Measurements from ENCODE around the gene KIRREL3. TPM values are rescaled to one million over a fixed set of nuclear protein-coding genes. Genes with fewer than 3 reads are reported as not detected.

The KIRREL3 gene
- total and polyA plus RNA-seq, 2 of the 8 experiments (the other 6 are each of a cell fraction or from before 2014, with no cell fraction given): 0.29 to 0.32 TPM

DNA sequence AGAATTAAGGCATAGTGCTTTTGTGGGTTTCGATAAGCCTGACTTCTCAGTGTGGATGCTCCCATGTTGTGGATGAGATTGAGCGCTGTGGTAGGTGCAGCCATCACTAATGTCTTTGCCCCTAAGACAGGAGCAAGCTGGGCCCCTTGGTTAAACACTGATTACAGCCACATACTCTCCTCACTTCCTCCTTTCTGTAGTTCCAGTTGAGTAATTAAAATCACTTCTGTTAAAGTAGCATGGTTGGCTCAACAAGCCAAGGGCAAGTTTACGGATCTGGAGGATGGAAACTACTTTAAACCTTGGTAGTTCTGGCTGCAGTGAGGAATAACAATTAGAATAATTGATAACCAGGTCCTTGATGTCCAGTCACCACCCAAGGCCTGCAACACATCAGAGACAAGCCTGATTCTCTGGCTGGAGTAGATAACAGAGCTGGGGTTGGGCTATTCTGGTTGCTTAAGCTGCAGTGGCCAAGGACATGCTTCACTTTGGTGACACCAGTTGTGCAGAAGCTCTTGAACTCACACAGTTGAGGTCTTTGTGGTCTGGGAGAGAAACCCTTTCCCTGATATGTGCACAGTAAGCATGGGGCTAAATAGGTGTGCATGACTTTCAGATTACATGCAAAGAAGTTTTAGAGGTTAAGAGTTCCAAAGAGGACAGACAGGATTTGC lies 81.3 kb downstream of the KIRREL3 start:
- DNase-seq (ENCODE audit: low read depth in 1 of 2, low spot score in 2 of 2) (no peak), FAIRE-seq (no peak)
- H3K56ac ChIP-seq (replicated peaks; ENCODE audit: insufficient read length, low read depth, low read length): no peak overlapping the region
- no peaks in the 10 kb centered on the region for H3K79me2 ChIP-seq (ENCODE audit: control insufficient read depth in 1 of 2, insufficient read depth in 2 of 2, low read length in 2 of 2)
- no peak overlapping the region for H3K23ac ChIP-seq (ENCODE audit: insufficient read length)
- no peak overlapping the region for H3K4me2 ChIP-seq (ENCODE audit: insufficient read depth in 1 of 2, low read depth in 2 of 2, low read length in 2 of 2)
- H4K20me1 ChIP-seq (replicated peaks in 1 of 2; ENCODE audit: control insufficient read depth in 1 of 2, insufficient read depth in 2 of 2, low read length in 2 of 2): no peaks in the 10 kb centered on the region
- peaks cover 0 to 4% (median 0%) of the 10 kb centered on the region in 4 experiments; a peak in 1 of 7 replicates for H3K4me1 ChIP-seq (replicated peaks in 1 of 4; ENCODE audit: control insufficient read depth in 3 of 4, insufficient read depth in 4 of 4, low read length in 3 of 4)
- no peak overlapping the region for H3K27ac ChIP-seq (ENCODE audit: low read depth, low read length)
- H4K8ac ChIP-seq (ENCODE audit: extremely low read depth, insufficient read depth, low read length): no peak overlapping the region
- no peak overlapping the region for H2BK12ac ChIP-seq (ENCODE audit: low read depth, low read length)
- H3K9me3 ChIP-seq (ENCODE audit: insufficient read depth in 2 of 2, low read depth in 1 of 2, low read length in 1 of 2): no peaks in the 10 kb centered on the region
- H3K4me3 ChIP-seq (ENCODE audit: extremely low read depth in 1 of 4, insufficient read depth in 2 of 4, low read depth in 3 of 4, low read length in 4 of 4): no peak overlapping the region
- no peak overlapping the region for H2AK5ac ChIP-seq (ENCODE audit: low read depth, low read length)
- WGBS, 2 experiments (ENCODE audit: extremely low coverage in 1 of 2, insufficient coverage in 1 of 2, insufficient read length in 1 of 2, insufficient replicate concordance in 2 of 2, low coverage in 1 of 2, low lambda C conversion rate in 2 of 2, missing lambda C conversion rate in 1 of 2): 98% methylated on average over 3 of the region's 3 CpGs; no CpG with 5 or more reads in 1 of the 2 experiments
- H3K36me3 ChIP-seq (ENCODE audit: control insufficient read depth in 2 of 4, insufficient read depth in 4 of 4, low read length in 3 of 4): no peaks in the 10 kb centered on the region
- ChIA-PET CTCF (ENCODE audit: partially characterized antibody) (no interaction called here), POLR2A (ENCODE audit: partially characterized antibody) (no interaction called here)
- H2BK15ac ChIP-seq (ENCODE audit: low read length): no peak overlapping the region
- no peaks in the 10 kb centered on the region for H3K27me3 ChIP-seq (replicated peaks in 1 of 4; ENCODE audit: control insufficient read depth in 3 of 4, extremely low read depth in 1 of 4, insufficient read depth in 3 of 4, low read length in 3 of 4)
- no peaks in the 10 kb centered on the region for H3K79me1 ChIP-seq (ENCODE audit: low read depth, low read length)
- H2AFZ ChIP-seq (ENCODE audit: low read length): no peak overlapping the region
- no peak overlapping the region for H3K9ac ChIP-seq (replicated peaks in 1 of 4; ENCODE audit: extremely low read depth in 1 of 4, low read depth in 3 of 4, low read length in 3 of 4)
- no peak overlapping the region for H2BK20ac ChIP-seq (ENCODE audit: low read length)
- no peak overlapping the region for H3K4ac ChIP-seq (replicated peaks; ENCODE audit: insufficient read length, low read depth, low read length)
- no peak overlapping the region for H2BK5ac ChIP-seq (ENCODE audit: low read depth, low read length)
- H2BK120ac ChIP-seq (replicated peaks; ENCODE audit: low read depth, low read length): no peak overlapping the region
- H3K18ac ChIP-seq (ENCODE audit: extremely low read depth, low read length): no peak overlapping the region
- no peak overlapping the region for H3K14ac ChIP-seq (ENCODE audit: insufficient read length)
- H4K91ac ChIP-seq (replicated peaks; ENCODE audit: insufficient read length, low read length): no peak overlapping the region
- H4K5ac ChIP-seq (ENCODE audit: insufficient read length, low read depth, low read length): no peak overlapping the region
- H3K23me2 ChIP-seq (ENCODE audit: low read depth, low read length): no peaks in the 10 kb centered on the region
- TF ChIP-seq TAF1 (IDR thresholded peaks at IDR 0.05; ENCODE audit: low read depth, low read length) (no peak), BCL11A (IDR thresholded peaks at IDR 0.05; ENCODE audit: low read depth in 2 of 2, low read length in 2 of 2) (no peak), SIRT6 (IDR thresholded peaks at IDR 0.05; ENCODE audit: low read length) (no peak), POLR2AphosphoS5 (IDR thresholded peaks at IDR 0.05; ENCODE audit: low read depth, low read length) (no peak), EZH2 (IDR thresholded peaks at IDR 0.05; ENCODE audit: low read depth, low read length, severe bottlenecking) (no peak), TCF12 (IDR thresholded peaks at IDR 0.05; ENCODE audit: low read depth, low read length) (no peak), SIX5 (IDR thresholded peaks at IDR 0.05; ENCODE audit: low read depth, low read length) (no peak), CTBP2 (IDR thresholded peaks at IDR 0.05; ENCODE audit: borderline replicate concordance, insufficient read depth, insufficient read length, low read length) (no peak), SP4 (IDR thresholded peaks at IDR 0.05; ENCODE audit: low read length) (no peak), SAP30 (IDR thresholded peaks at IDR 0.05; ENCODE audit: insufficient read depth, insufficient replicate concordance, low read length) (no peak), SUZ12 (IDR thresholded peaks at IDR 0.05; ENCODE audit: low read length) (no peak), RNF2 (IDR thresholded peaks at IDR 0.05; ENCODE audit: borderline replicate concordance, low read depth, low read length, missing control alignments, poor library complexity, severe bottlenecking) (no peak)
- TF ChIP-seq, protein P1, sequence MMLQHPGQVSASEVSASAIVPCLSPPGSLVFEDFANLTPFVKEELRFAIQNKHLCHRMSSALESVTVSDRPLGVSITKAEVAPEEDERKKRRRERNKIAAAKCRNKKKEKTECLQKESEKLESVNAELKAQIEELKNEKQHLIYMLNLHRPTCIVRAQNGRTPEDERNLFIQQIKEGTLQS (IDR thresholded peaks at IDR 0.05; ENCODE audit: insufficient read depth, low read depth, low read length): no peak

Data from H1 (cell line).